HepG2 (cell line): Measurements from ENCODE around the gene RIPK1. TPM values are rescaled to one million over a fixed set of nuclear protein-coding genes. Genes with fewer than 3 reads are reported as not detected.
A peak's percentile ranks its signal among the peaks of the same experiment; 100 is the strongest.

Experiments
- BRCA1 ChIP-seq: sonication (generic); formaldehyde crosslinking; IDR thresholded peaks from 2 replicates; pipeline ENCODE4 v1.4.0; 2020; ENCODE audit warnings: missing genetic modification reagents
- EEA1 ChIP-seq: sonication (generic); formaldehyde crosslinking; IDR thresholded peaks from 2 replicates; pipeline ENCODE4 v1.5.1; 2020; ENCODE audit warnings: mild to moderate bottlenecking, missing genetic modification reagents, borderline replicate concordance
- EED ChIP-seq: sonication (generic); formaldehyde crosslinking; IDR thresholded peaks from 2 replicates; pipeline ENCODE4 v1.5.0; 2020; ENCODE audit warnings: mild to moderate bottlenecking, missing genetic modification reagents
- ETV5 ChIP-seq: IDR thresholded peaks from 2 replicates; pipeline ENCODE4 v1.6.1; 2018; ENCODE audit warnings: missing biosample characterization, missing genetic modification reagents, inconsistent platforms, borderline replicate concordance
- MAFG ChIP-seq: sonication (generic); formaldehyde crosslinking; IDR thresholded peaks from 2 replicates; pipeline ENCODE4 v1.5.1; 2020; ENCODE audit warnings: mild to moderate bottlenecking, missing genetic modification reagents
- MTF2 ChIP-seq: sonication (generic); formaldehyde crosslinking; IDR thresholded peaks from 2 replicates; pipeline ENCODE4 v1.5.0; 2020; ENCODE audit warnings: missing genetic modification reagents, borderline replicate concordance
- RARA ChIP-seq: IDR thresholded peaks from 2 replicates; pipeline ENCODE4 v1.6.1; 2016; ENCODE audit warnings: missing genetic modification reagents, missing compliant biosample characterization
- SMYD3 ChIP-seq: sonication (generic); formaldehyde crosslinking; IDR thresholded peaks from 2 replicates; pipeline ENCODE4 v1.8.1; 2023; ENCODE audit warnings: mild to moderate bottlenecking, missing genetic modification reagents
- SRSF4 ChIP-seq: fragments of 200-400 bp; formaldehyde crosslinking; IDR thresholded peaks from one replicate; pipeline ENCODE4 v1.6.1; 2018; ENCODE audit warnings: mild to moderate bottlenecking, low read depth, low read length, moderate library complexity; ENCODE audit not compliant: poor library complexity, severe bottlenecking
- TAF15 ChIP-seq: fragments of 200-400 bp; formaldehyde crosslinking; IDR thresholded peaks from one replicate; pipeline ENCODE4 v1.6.1; 2018; ENCODE audit warnings: mild to moderate bottlenecking, low read depth, low read length; ENCODE audit not compliant: poor library complexity, severe bottlenecking
- TBL1XR1 ChIP-seq: fragments of 150-350 bp; IDR thresholded peaks from 2 replicates; pipeline ENCODE4 v1.6.1; 2014; ENCODE audit warnings: borderline replicate concordance, low read length; ENCODE audit not compliant: partially characterized antibody
- ZFP36L1 ChIP-seq: sonication (generic); formaldehyde crosslinking; IDR thresholded peaks from 2 replicates; pipeline ENCODE4 v1.8.0; 2022; ENCODE audit warnings: mild to moderate bottlenecking, missing genetic modification reagents, moderate library complexity
- ZFP41 ChIP-seq: sonication (generic); formaldehyde crosslinking; IDR thresholded peaks from 2 replicates; pipeline ENCODE4 v1.4.0; 2020; ENCODE audit warnings: mild to moderate bottlenecking, missing genetic modification reagents, borderline replicate concordance
- ZNF766 ChIP-seq: sonication (generic); formaldehyde crosslinking; IDR thresholded peaks from 2 replicates; pipeline ENCODE4 v1.5.0; 2020; ENCODE audit warnings: missing genetic modification reagents, borderline replicate concordance
- polyA plus RNA-seq, 8 experiments: library from polyadenylated mRNA; depleted of rRNA in 3 of 8; stranded (reverse) in 7 of 8; unstranded in 1 of 8; fragments of >200 nt; fragmentation: Illumina TruSeq in 4 of 8; extraction: Trizol in 4 of 8; gene quantifications; 2 replicates each; pipeline versions ENCODE4 v1.2.1 to v1.2.3, GENCODE V29; 2011 to 2016; ENCODE audit warnings: low read depth in 4 of 8, missing spikeins in 1 of 8, mixed read lengths in 1 of 8; ENCODE audit not compliant: insufficient read depth in 1 of 8
- total RNA-seq, 5 experiments: library from RNA; depleted of rRNA; stranded (reverse); fragments of >200 nt; fragmentation: Illumina TruSeq; extraction: Trizol; gene quantifications; 2 replicates each; pipeline ENCODE4 v1.2.3, GENCODE V29; 2016; ENCODE audit warnings: low read depth in 1 of 5
- TF ChIP-seq, protein P1 (sequence below): sonication (generic); formaldehyde crosslinking; conservative IDR thresholded peaks from 2 replicates; pipeline ENCODE4 v1.8.0; 2022; ENCODE audit warnings: low read depth, missing genetic modification reagents
- TF ChIP-seq, protein P2 (sequence below): sonication (generic); formaldehyde crosslinking; IDR thresholded peaks from 2 replicates; pipeline ENCODE4 v1.4.0; 2020; ENCODE audit warnings: mild to moderate bottlenecking, missing genetic modification reagents
- TF ChIP-seq, protein P3 (sequence below), 2 experiments: fragments of 450-650 bp in 1 of 2; sonication (generic) in 1 of 2; formaldehyde crosslinking; IDR thresholded peaks; 2 replicates each; pipeline versions ENCODE4 v1.5.0 to v1.8.0; 2020 to 2022; ENCODE audit warnings: mild to moderate bottlenecking in 1 of 2, missing genetic modification reagents in 1 of 2
- TF ChIP-seq, protein P4 (sequence below): sonication (generic); formaldehyde crosslinking; conservative IDR thresholded peaks from 2 replicates; pipeline ENCODE4 v1.8.0; 2022; ENCODE audit warnings: mild to moderate bottlenecking, moderate library complexity, missing genetic modification reagents
- TF ChIP-seq, protein P5 (sequence below): sonication (generic); formaldehyde crosslinking; IDR thresholded peaks from 2 replicates; pipeline ENCODE4 v1.8.0; 2022; ENCODE audit warnings: missing genetic modification reagents, mild to moderate bottlenecking, moderate library complexity, borderline replicate concordance

Gene RIPK1
- total and polyA plus RNA-seq, 2 of the 13 experiments (the other 11 are each of a cell fraction or from before 2014, with no cell fraction given) = 9.0 to 10.3 TPM

DNA sequence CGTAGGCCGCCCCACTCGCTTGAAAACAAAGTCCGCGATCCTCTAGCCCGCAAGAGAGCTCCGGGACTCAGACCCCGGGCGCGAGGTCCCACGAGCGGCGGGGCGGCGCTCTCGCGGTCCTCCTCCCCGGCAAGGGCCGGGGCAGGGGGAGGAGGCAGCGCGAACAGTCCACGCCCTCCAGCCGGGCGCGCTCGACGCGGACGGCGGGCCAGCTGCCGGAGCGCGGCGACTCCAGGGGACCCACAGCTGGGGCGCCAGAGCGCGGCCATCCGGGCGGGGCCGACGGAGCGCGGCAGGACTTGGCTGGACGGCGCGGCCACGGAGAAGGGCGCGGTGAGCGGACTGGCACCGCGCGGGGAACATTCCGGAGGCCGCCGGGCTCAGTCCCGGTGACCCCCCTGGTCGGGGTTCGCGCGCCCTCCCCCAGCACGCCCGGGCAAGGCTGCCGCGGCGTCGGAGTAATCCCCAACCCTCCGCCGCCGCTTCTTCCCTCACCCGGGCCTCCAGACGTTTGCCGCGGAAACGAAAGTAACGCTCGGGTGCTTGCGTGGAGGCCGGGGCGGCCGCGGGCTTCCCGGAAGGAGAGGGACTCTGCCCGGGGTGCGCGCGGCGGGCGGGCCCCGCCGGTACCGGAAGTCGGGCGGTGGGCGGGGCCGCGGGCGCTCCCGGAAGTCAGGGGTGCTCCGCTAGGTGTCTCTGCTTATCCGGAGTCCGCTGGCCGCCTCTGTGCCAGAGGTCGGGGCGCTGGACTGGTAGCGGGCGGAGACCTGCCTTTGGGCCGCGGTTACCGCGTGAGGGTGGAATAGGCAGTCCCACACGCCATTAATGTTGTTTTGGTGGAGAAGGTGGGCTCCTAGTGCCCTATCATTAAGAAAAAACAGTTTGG lies at the start of gene RIPK1 (continued):
- TF ChIP-seq, protein P1, sequence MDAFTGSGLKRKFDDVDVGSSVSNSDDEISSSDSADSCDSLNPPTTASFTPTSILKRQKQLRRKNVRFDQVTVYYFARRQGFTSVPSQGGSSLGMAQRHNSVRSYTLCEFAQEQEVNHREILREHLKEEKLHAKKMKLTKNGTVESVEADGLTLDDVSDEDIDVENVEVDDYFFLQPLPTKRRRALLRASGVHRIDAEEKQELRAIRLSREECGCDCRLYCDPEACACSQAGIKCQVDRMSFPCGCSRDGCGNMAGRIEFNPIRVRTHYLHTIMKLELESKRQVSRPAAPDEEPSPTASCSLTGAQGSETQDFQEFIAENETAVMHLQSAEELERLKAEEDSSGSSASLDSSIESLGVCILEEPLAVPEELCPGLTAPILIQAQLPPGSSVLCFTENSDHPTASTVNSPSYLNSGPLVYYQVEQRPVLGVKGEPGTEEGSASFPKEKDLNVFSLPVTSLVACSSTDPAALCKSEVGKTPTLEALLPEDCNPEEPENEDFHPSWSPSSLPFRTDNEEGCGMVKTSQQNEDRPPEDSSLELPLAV = no peak
- peak; percentile 57 for TF ChIP-seq EEA1
- TF ChIP-seq, protein P2, sequence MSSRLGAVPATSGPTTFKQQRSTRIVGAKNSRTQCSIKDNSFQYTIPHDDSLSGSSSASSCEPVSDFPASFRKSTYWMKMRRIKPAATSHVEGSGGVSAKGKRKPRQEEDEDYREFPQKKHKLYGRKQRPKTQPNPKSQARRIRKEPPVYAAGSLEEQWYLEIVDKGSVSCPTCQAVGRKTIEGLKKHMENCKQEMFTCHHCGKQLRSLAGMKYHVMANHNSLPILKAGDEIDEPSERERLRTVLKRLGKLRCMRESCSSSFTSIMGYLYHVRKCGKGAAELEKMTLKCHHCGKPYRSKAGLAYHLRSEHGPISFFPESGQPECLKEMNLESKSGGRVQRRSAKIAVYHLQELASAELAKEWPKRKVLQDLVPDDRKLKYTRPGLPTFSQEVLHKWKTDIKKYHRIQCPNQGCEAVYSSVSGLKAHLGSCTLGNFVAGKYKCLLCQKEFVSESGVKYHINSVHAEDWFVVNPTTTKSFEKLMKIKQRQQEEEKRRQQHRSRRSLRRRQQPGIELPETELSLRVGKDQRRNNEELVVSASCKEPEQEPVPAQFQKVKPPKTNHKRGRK = no peak
- TF ChIP-seq TAF15 = peak; percentile 87
- no peak; the same call in 1 of the 2 replicates for TF ChIP-seq EED (CRISPR knock-in tag)
- no peak; the same call in 1 of the 2 replicates for TF ChIP-seq SMYD3 (CRISPR knock-in tag)
- TF ChIP-seq RARA (CRISPR knock-in tag) = peak; percentile 39
- TF ChIP-seq, protein P3, sequence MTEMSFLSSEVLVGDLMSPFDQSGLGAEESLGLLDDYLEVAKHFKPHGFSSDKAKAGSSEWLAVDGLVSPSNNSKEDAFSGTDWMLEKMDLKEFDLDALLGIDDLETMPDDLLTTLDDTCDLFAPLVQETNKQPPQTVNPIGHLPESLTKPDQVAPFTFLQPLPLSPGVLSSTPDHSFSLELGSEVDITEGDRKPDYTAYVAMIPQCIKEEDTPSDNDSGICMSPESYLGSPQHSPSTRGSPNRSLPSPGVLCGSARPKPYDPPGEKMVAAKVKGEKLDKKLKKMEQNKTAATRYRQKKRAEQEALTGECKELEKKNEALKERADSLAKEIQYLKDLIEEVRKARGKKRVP (CRISPR knock-in tag; IDR thresholded peaks at IDR 0.05) = peak in 1 of 2 experiments; percentile 63; a peak in 2 of 4 replicates
- no peak for TF ChIP-seq SRSF4
- TF ChIP-seq TBL1XR1 = no peak
- TF ChIP-seq, protein P4, sequence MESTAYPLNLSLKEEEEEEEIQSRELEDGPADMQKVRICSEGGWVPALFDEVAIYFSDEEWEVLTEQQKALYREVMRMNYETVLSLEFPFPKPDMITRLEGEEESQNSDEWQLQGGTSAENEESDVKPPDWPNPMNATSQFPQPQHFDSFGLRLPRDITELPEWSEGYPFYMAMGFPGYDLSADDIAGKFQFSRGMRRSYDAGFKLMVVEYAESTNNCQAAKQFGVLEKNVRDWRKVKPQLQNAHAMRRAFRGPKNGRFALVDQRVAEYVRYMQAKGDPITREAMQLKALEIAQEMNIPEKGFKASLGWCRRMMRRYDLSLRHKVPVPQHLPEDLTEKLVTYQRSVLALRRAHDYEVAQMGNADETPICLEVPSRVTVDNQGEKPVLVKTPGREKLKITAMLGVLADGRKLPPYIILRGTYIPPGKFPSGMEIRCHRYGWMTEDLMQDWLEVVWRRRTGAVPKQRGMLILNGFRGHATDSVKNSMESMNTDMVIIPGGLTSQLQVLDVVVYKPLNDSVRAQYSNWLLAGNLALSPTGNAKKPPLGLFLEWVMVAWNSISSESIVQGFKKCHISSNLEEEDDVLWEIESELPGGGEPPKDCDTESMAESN = 0 out of 2 replicates have a peak, but pooled peaks have one; percentile 49
- TF ChIP-seq, protein P5, sequence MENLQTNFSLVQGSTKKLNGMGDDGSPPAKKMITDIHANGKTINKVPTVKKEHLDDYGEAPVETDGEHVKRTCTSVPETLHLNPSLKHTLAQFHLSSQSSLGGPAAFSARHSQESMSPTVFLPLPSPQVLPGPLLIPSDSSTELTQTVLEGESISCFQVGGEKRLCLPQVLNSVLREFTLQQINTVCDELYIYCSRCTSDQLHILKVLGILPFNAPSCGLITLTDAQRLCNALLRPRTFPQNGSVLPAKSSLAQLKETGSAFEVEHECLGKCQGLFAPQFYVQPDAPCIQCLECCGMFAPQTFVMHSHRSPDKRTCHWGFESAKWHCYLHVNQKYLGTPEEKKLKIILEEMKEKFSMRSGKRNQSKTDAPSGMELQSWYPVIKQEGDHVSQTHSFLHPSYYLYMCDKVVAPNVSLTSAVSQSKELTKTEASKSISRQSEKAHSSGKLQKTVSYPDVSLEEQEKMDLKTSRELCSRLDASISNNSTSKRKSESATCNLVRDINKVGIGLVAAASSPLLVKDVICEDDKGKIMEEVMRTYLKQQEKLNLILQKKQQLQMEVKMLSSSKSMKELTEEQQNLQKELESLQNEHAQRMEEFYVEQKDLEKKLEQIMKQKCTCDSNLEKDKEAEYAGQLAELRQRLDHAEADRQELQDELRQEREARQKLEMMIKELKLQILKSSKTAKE (CRISPR knock-in tag) = no peak; the same call in 1 of the 2 replicates
- peak; percentile 65 for TF ChIP-seq ZFP36L1 (CRISPR knock-in tag)
- peak; percentile 80 for TF ChIP-seq ZNF766 (CRISPR knock-in tag)
- TF ChIP-seq ZFP41 (CRISPR knock-in tag) = no peak
- TF ChIP-seq MTF2 (CRISPR knock-in tag) = peak; percentile 83; the same call in 1 of the 2 replicates
- peak; percentile 95 for TF ChIP-seq ETV5 (CRISPR knock-in tag)
- no peak for TF ChIP-seq MAFG
- no peak for TF ChIP-seq BRCA1
